ENCODE results near the gene RNF168.
"Not testable (repeated sequence)": the region's sequence is repeated elsewhere in the genome, so short reads cannot be mapped to it uniquely, and the experiment has no call there.

Gene RNF168

DNA sequence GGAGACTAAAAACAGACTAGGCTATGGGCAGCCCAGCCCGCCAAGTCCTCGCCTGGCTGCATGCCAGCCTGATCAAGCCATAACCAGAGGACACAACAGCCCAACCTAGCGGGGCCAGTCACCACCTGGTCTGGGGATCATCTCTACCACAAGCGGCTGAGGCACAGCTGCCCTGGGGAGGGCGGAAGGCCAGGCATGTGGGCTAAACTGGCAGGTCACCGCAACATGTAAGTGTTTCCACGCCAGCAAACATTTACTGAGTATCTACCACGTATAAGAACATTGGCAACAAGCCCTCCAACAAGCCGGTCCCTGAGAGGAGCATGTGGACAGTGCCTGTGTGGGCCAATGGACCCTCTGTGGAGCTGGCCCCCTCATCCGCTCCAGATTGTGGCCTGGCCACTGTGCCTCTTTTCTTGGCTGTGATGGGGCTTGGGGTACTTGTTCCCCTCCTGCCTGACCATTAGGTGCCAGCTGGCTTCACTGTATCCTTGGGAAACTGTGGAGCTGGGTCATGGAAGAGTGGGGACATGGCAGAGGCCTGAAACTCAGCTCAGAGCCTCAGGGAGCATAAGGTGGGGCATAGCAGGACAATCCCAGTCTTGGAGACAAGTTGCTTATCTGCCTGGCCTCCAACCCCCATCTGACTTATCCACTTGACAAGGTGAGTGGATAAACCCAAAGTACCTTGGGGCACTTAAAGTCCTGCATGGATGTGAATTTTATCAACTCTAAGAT, 80.4 kb downstream of the RNF168 start:
- no peak for DNase-seq (ENCODE audit: low read depth, low spot score)
- TF ChIP-seq, protein P1, sequence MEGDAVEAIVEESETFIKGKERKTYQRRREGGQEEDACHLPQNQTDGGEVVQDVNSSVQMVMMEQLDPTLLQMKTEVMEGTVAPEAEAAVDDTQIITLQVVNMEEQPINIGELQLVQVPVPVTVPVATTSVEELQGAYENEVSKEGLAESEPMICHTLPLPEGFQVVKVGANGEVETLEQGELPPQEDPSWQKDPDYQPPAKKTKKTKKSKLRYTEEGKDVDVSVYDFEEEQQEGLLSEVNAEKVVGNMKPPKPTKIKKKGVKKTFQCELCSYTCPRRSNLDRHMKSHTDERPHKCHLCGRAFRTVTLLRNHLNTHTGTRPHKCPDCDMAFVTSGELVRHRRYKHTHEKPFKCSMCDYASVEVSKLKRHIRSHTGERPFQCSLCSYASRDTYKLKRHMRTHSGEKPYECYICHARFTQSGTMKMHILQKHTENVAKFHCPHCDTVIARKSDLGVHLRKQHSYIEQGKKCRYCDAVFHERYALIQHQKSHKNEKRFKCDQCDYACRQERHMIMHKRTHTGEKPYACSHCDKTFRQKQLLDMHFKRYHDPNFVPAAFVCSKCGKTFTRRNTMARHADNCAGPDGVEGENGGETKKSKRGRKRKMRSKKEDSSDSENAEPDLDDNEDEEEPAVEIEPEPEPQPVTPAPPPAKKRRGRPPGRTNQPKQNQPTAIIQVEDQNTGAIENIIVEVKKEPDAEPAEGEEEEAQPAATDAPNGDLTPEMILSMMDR (IDR thresholded peaks at IDR 0.05; ENCODE audit: insufficient read depth, low read length, missing control alignments), result no peak
- ChIA-PET CTCF (no interaction called here), POLR2A (no interaction called here)
- no peak overlapping the region for H3K4me3 ChIP-seq (ENCODE audit: low read depth, low read length)

DNA sequence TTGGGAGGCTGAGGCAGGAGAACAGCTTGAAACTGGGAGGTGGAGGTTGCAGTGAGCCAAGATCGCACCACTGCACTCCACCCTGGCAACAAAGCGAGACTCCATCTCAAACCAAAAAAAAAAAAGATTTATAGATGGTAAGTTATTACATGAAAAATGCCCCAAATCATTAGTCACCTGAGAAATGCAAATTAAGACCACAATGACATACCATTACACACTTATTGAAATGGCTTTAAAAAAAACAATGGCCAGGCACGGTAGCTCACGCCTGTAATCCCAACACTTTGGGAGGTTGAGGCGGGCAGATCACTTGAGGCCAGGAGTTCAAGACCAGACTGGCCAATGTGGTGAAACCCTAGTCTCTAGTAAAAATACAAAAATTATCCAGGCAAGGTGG, 81.9 kb downstream of the RNF168 start:
- DNase-seq (ENCODE audit: low read depth, low spot score); CTCF ChIA-PET; POLR2A ChIA-PET; H3K4me3 ChIP-seq (ENCODE audit: low read depth, low read length): not testable (repeated sequence)

DNA sequence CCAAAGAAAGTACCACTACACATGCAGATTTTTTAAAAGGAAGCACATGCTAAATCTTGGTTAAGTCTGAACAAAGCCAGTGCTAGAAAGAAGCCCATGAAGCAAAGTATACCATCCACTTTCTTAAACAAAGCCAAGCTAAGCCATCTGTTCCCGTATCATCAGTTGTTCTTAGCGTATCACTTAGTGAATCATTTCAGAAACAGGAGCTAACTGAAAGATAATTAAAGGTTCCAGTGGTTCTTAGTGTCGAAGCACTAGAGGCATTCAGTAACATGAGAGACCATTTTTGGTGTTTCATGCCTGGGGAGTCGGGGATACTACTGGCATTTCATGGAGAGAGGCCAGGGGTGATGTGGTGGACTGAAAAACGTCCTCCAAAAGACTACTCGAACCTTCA, 84.2 kb downstream of the RNF168 start:
- POLR2A ChIA-PET, result no interaction called here
- CTCF ChIA-PET, result no interaction called here
- DNase-seq (ENCODE audit: low read depth, low spot score), result no peak
- TF ChIP-seq, protein P1 (IDR thresholded peaks at IDR 0.05; ENCODE audit: insufficient read depth, low read length, missing control alignments), result no peak
- H3K4me3 ChIP-seq (ENCODE audit: low read depth, low read length), result no peak overlapping the region

All from AG04449 (cell line).